H9 (cell line): ENCODE results near the gene SLC8B1. TPM values are rescaled to one million over a fixed set of nuclear protein-coding genes. Genes with fewer than 3 reads are reported as not detected.

ENCODE experiments used
- DNase-seq: peaks from one replicate; pipeline ENCODE4 v3.0.0-alpha.2; 2017
- H2AFZ ChIP-seq: one replicate; pipeline ENCODE4 v1.6.1; 2013; ENCODE audit warnings: mild to moderate bottlenecking, low read length, control low read depth, moderate library complexity
- H2AK5ac ChIP-seq: 2 replicates; pipeline ENCODE4 v1.6.1; 2013; ENCODE audit warnings: low read length, control low read depth, mixed read lengths; ENCODE audit not compliant: insufficient read length
- H2BK120ac ChIP-seq: one replicate; pipeline ENCODE4 v1.6.1; 2013; ENCODE audit warnings: low read depth, mild to moderate bottlenecking, low read length, control low read depth, inconsistent platforms; ENCODE audit not compliant: poor library complexity, severe bottlenecking
- H2BK12ac ChIP-seq: 2 replicates; pipeline ENCODE4 v1.6.1; 2013; ENCODE audit warnings: low read length, control low read depth, mixed read lengths, low read depth; ENCODE audit not compliant: insufficient read length
- H2BK15ac ChIP-seq: 2 replicates; pipeline ENCODE4 v1.6.1; 2013; ENCODE audit warnings: low read depth, low read length, control low read depth
- H2BK20ac ChIP-seq: one replicate; pipeline ENCODE4 v1.6.1; 2013; ENCODE audit warnings: low read depth, mild to moderate bottlenecking, low read length, control low read depth, inconsistent platforms; ENCODE audit not compliant: poor library complexity, severe bottlenecking
- H2BK5ac ChIP-seq: 2 replicates; pipeline ENCODE4 v1.6.1; 2013; ENCODE audit warnings: low read length, control low read depth, mixed read lengths; ENCODE audit not compliant: insufficient read length
- H3K14ac ChIP-seq: 2 replicates; pipeline ENCODE4 v1.6.1; 2013; ENCODE audit warnings: low read length, control low read depth; ENCODE audit not compliant: insufficient read depth
- H3K18ac ChIP-seq: 2 replicates; pipeline ENCODE4 v1.6.1; 2013; ENCODE audit warnings: low read depth, mild to moderate bottlenecking, mixed read lengths, low read length, control low read depth; ENCODE audit not compliant: insufficient read length
- H3K23ac ChIP-seq: 2 replicates; pipeline ENCODE4 v1.6.1; 2013; ENCODE audit warnings: low read length, control low read depth, mixed read lengths, low read depth; ENCODE audit not compliant: insufficient read length
- H3K23me2 ChIP-seq: 2 replicates; pipeline ENCODE4 v1.6.1; 2013; ENCODE audit warnings: low read depth, mild to moderate bottlenecking, mixed read lengths, low read length, control low read depth; ENCODE audit not compliant: insufficient read length, poor library complexity, severe bottlenecking
- H3K27ac ChIP-seq: 2 replicates; pipeline ENCODE4 v1.5.1; 2013; ENCODE audit warnings: low read length, control low read depth, mixed read lengths, low read depth; ENCODE audit not compliant: insufficient read length
- H3K27me3 ChIP-seq: 2 replicates; pipeline ENCODE4 v1.6.1; 2013; ENCODE audit warnings: low read length, control low read depth, inconsistent platforms; ENCODE audit not compliant: insufficient read depth
- H3K4ac ChIP-seq: 2 replicates; pipeline ENCODE4 v1.6.1; 2013; ENCODE audit warnings: low read depth, mild to moderate bottlenecking, control low read depth, inconsistent platforms, low read length, moderate library complexity
- H3K4me1 ChIP-seq: 2 replicates; pipeline ENCODE4 v1.6.1; 2013; ENCODE audit warnings: low read length, control low read depth, inconsistent platforms; ENCODE audit not compliant: insufficient read depth
- H3K4me2 ChIP-seq: 2 replicates; pipeline ENCODE4 v1.6.1; 2013; ENCODE audit warnings: low read length, control low read depth, mixed read lengths; ENCODE audit not compliant: insufficient read length, insufficient read depth
- H3K56ac ChIP-seq: 2 replicates; pipeline ENCODE4 v1.6.1; 2013; ENCODE audit warnings: low read depth, mild to moderate bottlenecking, mixed read lengths, low read length, control low read depth; ENCODE audit not compliant: insufficient read length
- H3K79me1 ChIP-seq: 2 replicates; pipeline ENCODE4 v1.6.1; 2013; ENCODE audit warnings: low read depth, mild to moderate bottlenecking, moderate library complexity, low read length, control low read depth, inconsistent platforms; ENCODE audit not compliant: insufficient read depth, poor library complexity, severe bottlenecking
- H3K79me2 ChIP-seq: 2 replicates; pipeline ENCODE4 v1.6.1; 2013; ENCODE audit warnings: low read length, control low read depth, inconsistent platforms; ENCODE audit not compliant: insufficient read depth
- H3K9ac ChIP-seq: 2 replicates; pipeline ENCODE4 v1.6.1; 2013; ENCODE audit warnings: low read length, control low read depth, mixed read lengths; ENCODE audit not compliant: insufficient read length; ENCODE audit errors: extremely low read depth
- H3K9me3 ChIP-seq: one replicate; pipeline ENCODE4 v1.6.1; 2013; ENCODE audit warnings: low read depth, low read length, inconsistent platforms; ENCODE audit not compliant: control insufficient read depth
- H3T11ph ChIP-seq: one replicate; pipeline ENCODE4 v1.6.1; 2013; ENCODE audit warnings: mild to moderate bottlenecking, low read length, control low read depth, inconsistent platforms
- H4K20me1 ChIP-seq: one replicate; pipeline ENCODE4 v1.6.1; 2013; ENCODE audit not compliant: control insufficient read depth, insufficient read length, insufficient read depth
- H4K5ac ChIP-seq: 2 replicates; pipeline ENCODE4 v1.6.1; 2013; ENCODE audit warnings: low read depth, mild to moderate bottlenecking, mixed read lengths, low read length, control low read depth; ENCODE audit not compliant: insufficient read length
- H4K8ac ChIP-seq: replicated peaks from 2 replicates; pipeline ENCODE4 v1.6.1; 2013; ENCODE audit warnings: low read length, control low read depth, mixed read lengths, low read depth; ENCODE audit not compliant: insufficient read length
- H4K91ac ChIP-seq: 2 replicates; pipeline ENCODE4 v1.6.1; 2013; ENCODE audit warnings: low read depth, mild to moderate bottlenecking, moderate library complexity, mixed read lengths, low read length, control low read depth; ENCODE audit not compliant: insufficient read length
- H3K27ac Mint-ChIP-seq, 3 experiments: 2 replicates in 2 of 3; 3 replicates in 1 of 3; pipeline ENCODE4 v1.8.0; 2020 to 2021; ENCODE audit warnings: mixed read lengths in 3 of 3, mild to moderate bottlenecking in 1 of 3, moderate library complexity in 1 of 3
- H3K27me3 Mint-ChIP-seq: 2 replicates; pipeline ENCODE4 v1.8.0; 2021; ENCODE audit warnings: low read depth, mild to moderate bottlenecking, moderate library complexity, mixed read lengths
- H3K36me3 Mint-ChIP-seq, 3 experiments: 2 replicates in 2 of 3; 3 replicates in 1 of 3; pipeline ENCODE4 v1.8.0; 2020 to 2021; ENCODE audit warnings: low read depth in 3 of 3, mixed read lengths in 3 of 3; ENCODE audit not compliant: insufficient read depth in 1 of 3
- H3K4me1 Mint-ChIP-seq, 2 experiments: 2 replicates each; pipeline ENCODE4 v1.8.0; 2020; ENCODE audit warnings: mixed read lengths in 2 of 2
- H3K4me3 Mint-ChIP-seq, 2 experiments: 2 replicates in 1 of 2; 3 replicates in 1 of 2; pipeline ENCODE4 v1.8.0; 2020 to 2021; ENCODE audit warnings: mild to moderate bottlenecking in 2 of 2, mixed read lengths in 2 of 2, moderate library complexity in 1 of 2
- H3K9me3 Mint-ChIP-seq, 2 experiments: 2 replicates in 1 of 2; 3 replicates in 1 of 2; pipeline ENCODE4 v1.8.0; 2020; ENCODE audit warnings: mild to moderate bottlenecking in 2 of 2, mixed read lengths in 2 of 2, moderate library complexity in 1 of 2
- WGBS: extraction: QIAGEN DNeasy Blood & Tissue Kit; methylation state at CpG from one replicate; pipeline ENCODE4 v1.1.7; 2013; ENCODE audit warnings: missing lambda C conversion rate, low lambda C conversion rate, mixed read lengths; ENCODE audit not compliant: insufficient read length; ENCODE audit errors: extremely low coverage; 5-methylcytosine and 5-hydroxymethylcytosine counted together
- total RNA-seq: library from RNA; stranded (reverse); gene quantifications from 2 replicates; pipeline ENCODE4 v1.2.1, GENCODE V29; 2021
- TF ChIP-seq, protein P1 (sequence below): fragments of 200-600 bp; sonication (generic); conservative IDR thresholded peaks from 3 replicates; pipeline ENCODE4 v1.8.0; 2021; ENCODE audit warnings: antibody characterized with exemption, mild to moderate bottlenecking

Gene SLC8B1
- total RNA-seq, 1 experiment from 2014 or later, result 10.4 TPM

DNA sequence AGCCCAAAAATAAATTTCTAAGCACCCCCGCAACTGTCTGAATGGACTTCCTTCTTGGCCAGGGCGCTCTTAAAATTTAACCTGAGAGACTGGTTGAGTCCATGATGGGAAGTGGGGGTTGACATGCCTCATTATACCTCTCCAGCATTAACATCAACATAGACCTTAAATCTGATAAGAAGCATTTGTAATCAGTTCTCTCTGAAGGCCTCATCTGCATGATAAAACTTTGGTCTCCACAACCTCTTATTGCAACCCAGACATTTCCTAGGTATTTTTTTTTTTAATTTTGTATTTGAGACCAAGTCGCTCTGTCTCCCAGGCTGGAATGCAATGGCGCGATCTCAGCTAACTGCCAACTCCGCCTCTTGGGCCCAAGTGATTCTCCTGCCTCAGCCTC, 10.4 kb upstream of the SLC8B1 start:
- TF ChIP-seq, protein P1, sequence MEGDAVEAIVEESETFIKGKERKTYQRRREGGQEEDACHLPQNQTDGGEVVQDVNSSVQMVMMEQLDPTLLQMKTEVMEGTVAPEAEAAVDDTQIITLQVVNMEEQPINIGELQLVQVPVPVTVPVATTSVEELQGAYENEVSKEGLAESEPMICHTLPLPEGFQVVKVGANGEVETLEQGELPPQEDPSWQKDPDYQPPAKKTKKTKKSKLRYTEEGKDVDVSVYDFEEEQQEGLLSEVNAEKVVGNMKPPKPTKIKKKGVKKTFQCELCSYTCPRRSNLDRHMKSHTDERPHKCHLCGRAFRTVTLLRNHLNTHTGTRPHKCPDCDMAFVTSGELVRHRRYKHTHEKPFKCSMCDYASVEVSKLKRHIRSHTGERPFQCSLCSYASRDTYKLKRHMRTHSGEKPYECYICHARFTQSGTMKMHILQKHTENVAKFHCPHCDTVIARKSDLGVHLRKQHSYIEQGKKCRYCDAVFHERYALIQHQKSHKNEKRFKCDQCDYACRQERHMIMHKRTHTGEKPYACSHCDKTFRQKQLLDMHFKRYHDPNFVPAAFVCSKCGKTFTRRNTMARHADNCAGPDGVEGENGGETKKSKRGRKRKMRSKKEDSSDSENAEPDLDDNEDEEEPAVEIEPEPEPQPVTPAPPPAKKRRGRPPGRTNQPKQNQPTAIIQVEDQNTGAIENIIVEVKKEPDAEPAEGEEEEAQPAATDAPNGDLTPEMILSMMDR, result no peak
- no peaks in the 10 kb centered on the region for H4K20me1 ChIP-seq

More for the DNA sequence above, 10.4 kb upstream of the SLC8B1 start:
- no peak overlapping the region for H4K91ac ChIP-seq
- no peaks in the 10 kb centered on the region for H3K27me3 ChIP-seq
- no peaks in the 10 kb centered on the region for H3K79me2 ChIP-seq
- no peak overlapping the region for H3K4me2 ChIP-seq
- no peaks in the 10 kb centered on the region for H3K9me3 ChIP-seq
- H3K56ac ChIP-seq, result no peak overlapping the region
- no peak overlapping the region for H3K27ac ChIP-seq
- H2AK5ac ChIP-seq, result no peak overlapping the region
- Mint-ChIP-seq H3K36me3 (no peaks in the 10 kb centered on the region), H3K4me3 (no peak overlapping the region), H3K27ac (no peak overlapping the region), H3K27me3 (peaks cover 8% of the 10 kb centered on the region), H3K4me1 (peaks cover 7 to 17% of the 10 kb centered on the region in 2 experiments), H3K9me3 (no peaks in the 10 kb centered on the region)
- no peak overlapping the region for H4K5ac ChIP-seq
- no peaks in the 10 kb centered on the region for H3K23me2 ChIP-seq
- no peak overlapping the region for H2BK5ac ChIP-seq
- H4K8ac ChIP-seq, result no peak overlapping the region
- H3K9ac ChIP-seq, result no peak overlapping the region
- no peak overlapping the region for H2AFZ ChIP-seq
- no peak overlapping the region for H3K14ac ChIP-seq
- H2BK12ac ChIP-seq, result no peak overlapping the region
- no peak overlapping the region for H3K23ac ChIP-seq
- H3K79me1 ChIP-seq, result no peaks in the 10 kb centered on the region
- H3K4ac ChIP-seq, result no peak overlapping the region
- H3K4me1 ChIP-seq, result no peaks in the 10 kb centered on the region; the same call in 1 of the 2 replicates
- H2BK120ac ChIP-seq, result no peak overlapping the region
- no peak overlapping the region for H3K18ac ChIP-seq
- WGBS, result no CpG with 5 or more reads among the region's 6 CpGs
- DNase-seq, result no peak
- H2BK15ac ChIP-seq, result no peak overlapping the region
- no peak overlapping the region for H2BK20ac ChIP-seq
- H3T11ph ChIP-seq, result no peak overlapping the region
